Hepatic stellate cell (primary cell): ENCODE data around the gene ACP5.
"Not testable (repeated sequence)": the region's sequence is repeated elsewhere in the genome, so short reads cannot be mapped to it uniquely, and the experiment has no call there.

Source experiments
- DNase-seq: peaks from one replicate; pipeline ENCODE4 v3.0.0; 2011; ENCODE audit warnings: low spot score

Gene ACP5

GRCh38 chr19:11577451-11578257 is at the start of gene ACP5:
Gene ACP5 (minus strand): TSS chr19:11577645. CDS start chr19:11577317, 328 bp downstream.
- peak; percentile 47 for DNase-seq

DNA sequence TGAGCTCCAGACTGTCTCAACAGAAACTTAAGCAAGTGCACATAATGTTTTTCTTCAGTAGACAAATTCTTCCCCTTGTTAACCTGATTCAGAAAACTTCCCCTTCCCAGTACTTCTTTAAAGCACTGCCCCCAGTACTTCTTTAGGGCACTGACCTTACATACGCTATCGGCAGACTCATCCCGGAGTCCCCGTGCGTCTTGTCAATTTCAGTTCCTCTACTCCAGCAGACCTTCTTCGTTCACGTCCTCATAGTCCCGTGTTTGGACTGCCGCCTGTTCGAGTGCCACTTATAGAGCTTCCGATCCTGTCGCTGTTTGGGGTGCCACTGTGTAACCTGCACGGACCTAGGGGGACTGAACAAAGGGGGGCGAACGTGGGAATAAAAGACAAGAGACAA is 48.8 kb upstream of the ACP5 start:
- DNase-seq: no peak

GRCh38 chr19:11624069-11624463 is 46.6 kb upstream of the ACP5 start:
- DNase-seq: no peak

DNA sequence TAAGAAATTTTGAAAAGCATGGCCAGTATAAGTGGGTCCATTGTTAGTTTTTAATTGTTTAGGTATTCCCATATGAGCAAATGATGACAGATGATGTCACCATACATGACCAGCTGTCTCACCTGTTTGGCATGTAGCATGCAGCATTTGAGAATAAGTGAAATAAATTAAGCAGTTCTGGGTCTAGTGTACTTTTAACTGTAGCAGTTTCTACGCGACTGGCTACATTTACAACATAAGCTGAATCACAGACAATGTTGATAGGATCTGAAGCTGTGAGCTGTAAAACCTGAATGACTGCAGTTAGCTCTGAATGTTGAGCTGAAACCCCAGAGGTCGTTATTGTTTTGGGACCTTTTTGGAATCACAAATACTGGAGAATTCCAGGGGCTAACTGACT is 45.0 kb upstream of the ACP5 start:
- not testable (repeated sequence) for DNase-seq

DNA sequence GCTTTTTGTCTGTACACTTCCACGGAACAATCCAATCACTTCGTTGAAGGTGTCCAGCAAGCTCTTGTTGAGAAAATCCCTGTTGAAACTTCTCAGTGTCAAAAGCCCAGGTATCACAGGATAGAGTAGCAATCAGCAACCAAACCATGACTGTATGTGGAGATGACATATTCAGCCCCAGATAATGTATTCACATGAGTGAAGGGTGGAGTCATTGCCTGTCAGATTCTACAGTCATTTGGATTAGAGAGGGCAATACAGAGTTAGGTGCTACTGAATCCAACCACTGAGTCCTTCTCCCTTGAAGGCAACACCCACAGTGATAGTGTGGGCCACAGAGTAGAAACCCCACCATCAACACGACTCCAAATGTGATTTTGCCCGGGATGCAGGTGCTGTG is 43.1 kb upstream of the ACP5 start:
- no peak for DNase-seq

GRCh38 chr19:11617180-11618062 is 40.0 kb upstream of the ACP5 start:
- DNase-seq: no peak

- DNase-seq: no peak
Measured at GRCh38 chr19:11612816-11613511, 35.5 kb upstream of the ACP5 start.

DNA sequence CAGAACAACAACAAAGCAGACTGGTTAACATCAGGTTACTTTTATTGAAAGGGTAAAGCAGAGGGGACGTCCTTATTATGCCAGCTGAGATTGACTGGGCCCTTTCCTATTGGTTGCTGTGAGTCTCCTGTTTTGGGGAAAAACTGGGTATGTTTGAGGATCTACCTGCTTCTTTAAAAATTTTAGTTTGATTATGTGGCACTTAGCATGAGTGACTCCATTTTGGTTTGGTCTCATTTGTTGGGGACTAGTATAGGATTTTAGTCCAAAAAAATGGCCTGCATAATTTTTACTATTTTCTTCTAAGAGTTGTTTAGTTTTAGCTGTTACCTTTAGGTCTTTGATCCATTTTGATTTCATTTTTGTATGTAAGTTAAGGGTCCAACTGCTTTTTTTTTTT is 34.3 kb upstream of the ACP5 start:
- no peak for DNase-seq

DNA sequence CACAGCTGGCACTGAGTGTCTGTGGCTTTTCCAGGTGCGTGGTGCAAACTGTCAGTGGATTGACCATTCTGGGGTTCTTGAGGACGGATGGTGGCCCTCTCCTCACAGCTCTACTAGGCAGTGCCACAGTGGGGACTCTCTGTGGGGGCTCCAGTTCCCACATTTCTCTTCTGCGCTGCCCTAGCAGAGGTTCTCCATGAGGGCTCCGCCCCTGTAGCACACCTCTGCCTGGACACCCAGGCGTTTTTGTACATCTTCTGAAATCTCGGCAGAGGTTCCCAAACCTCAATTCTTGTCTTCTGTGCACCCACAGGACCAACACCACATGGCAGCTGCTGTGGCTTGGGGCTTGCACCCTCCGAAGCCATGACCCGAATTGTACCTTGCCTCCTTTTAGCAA is 29.0 kb upstream of the ACP5 start:
- DNase-seq: no peak

DNA sequence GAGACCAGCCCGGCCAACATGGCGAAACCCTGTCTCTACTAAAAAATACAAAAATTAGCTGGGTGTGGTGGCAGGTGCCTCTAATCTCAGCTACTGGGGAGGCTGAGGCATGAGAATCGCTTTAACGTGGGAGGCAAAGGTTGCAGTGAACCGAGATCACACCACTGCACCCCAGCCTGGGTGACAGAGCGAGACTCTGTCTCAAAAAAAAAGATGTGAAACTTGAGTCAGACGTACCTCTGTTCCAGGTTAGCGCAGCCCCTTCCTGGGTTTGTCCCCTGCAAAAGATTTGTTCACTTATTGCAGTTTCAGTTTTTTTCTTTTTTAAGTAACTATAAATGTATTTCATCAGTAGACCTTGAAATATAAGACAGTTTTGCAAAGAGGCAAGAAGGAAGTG is 22.3 kb upstream of the ACP5 start:
- not testable (repeated sequence) for DNase-seq

DNA sequence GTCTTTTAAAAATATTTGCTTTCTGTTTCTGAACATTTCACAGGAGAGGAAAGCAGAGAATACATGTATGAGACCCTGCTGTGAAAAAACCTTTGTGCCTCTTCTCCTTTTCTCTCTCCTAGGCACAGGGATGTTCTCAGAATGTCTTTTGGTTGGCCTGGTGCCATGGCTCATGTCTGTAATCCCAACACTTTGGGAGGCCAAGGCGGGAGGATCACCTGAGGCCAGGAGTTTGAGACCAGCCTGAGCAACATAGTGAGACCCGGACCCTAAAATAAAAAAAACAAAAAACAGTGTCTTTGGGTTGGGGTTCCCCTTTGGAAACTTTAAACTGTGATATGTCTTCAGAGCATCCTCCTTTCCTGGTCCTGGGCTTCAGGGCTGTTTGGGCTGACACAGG is 21.3 kb upstream of the ACP5 start:
- no peak for DNase-seq

DNA sequence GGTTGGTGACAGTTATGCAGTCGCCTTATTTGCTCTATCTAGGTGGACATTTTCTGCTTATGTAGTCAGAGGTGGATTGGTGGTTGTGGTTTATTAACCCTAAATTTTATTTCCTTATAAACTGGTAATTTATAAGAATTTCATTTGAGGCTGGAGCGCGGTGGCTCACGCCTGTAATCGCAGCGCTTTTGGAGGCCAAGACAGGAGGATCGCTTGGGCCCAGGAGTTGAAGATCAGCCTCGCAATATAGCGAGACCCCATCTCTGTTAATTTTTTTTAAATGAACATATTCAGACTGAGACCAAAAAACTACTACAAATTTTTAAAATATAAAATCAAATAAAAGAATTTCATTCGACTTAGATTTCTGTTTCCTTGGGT is 20.6 kb upstream of the ACP5 start:
- no peak for DNase-seq

- DNase-seq: peak; percentile 98
Measured at GRCh38 chr19:11597202-11598102, 20.0 kb upstream of the ACP5 start, which contains the start of gene ZNF627. Gene ZNF627 (plus strand): TSS chr19:11597483. CDS start chr19:11597628, 145 bp downstream.

GRCh38 chr19:11596156-11596555 is 18.7 kb upstream of the ACP5 start:
- DNase-seq: no peak

DNA sequence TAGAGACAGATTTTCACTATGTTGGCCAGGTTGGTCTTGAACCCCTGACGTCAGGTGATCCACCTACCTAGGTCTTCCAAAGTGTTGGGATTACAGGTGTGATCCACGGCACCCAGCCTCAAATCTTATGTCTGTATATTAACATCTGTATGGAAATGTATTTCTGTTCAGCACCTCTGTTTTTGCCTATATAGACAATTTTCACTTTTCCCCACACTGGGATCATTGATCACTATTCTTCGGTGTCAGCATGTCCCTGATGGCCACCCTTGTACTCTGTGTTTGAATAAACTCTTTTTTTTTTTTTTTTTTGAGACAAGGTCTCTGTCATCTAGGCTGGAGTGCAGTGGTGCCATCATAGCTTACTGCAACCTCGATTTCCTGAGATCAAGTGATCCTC is 16.6 kb upstream of the ACP5 start:
- no peak for DNase-seq

GRCh38 chr19:11587975-11588631 is 10.7 kb upstream of the ACP5 start:
- DNase-seq: no peak

DNA sequence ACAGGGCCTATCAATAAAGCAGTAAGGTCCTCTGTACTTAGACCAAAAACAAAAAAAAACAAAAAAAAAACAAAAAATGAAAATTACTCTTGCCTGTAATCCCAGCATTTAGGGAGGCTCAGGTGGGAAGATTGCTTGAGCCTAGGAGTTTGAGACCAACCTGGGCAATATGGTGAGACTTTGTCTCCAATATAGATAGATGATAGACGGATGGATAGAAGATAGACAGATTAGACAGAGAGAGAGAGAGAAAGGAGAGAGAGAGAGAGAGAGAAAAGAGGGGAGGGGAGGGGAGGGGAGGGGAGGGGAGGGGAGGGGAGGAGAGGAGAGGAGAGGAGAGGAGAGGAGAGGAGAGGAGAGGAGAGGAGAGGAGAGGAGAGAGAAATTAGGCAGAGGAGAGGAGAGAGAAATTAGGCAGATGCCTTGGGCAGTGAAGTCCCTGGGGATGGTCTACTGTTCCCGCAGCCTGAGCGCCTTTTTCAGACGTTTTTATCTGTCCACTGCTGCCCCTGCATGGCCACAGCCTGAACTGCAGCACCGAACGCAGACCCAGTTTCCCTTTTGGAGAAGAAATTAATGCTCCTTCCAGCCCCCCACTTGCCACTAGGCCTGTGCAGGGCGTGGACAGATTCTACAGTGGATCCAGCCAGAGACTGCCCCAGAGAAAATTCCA is 10.0 kb upstream of the ACP5 start:
- DNase-seq: peak; percentile 83

DNA sequence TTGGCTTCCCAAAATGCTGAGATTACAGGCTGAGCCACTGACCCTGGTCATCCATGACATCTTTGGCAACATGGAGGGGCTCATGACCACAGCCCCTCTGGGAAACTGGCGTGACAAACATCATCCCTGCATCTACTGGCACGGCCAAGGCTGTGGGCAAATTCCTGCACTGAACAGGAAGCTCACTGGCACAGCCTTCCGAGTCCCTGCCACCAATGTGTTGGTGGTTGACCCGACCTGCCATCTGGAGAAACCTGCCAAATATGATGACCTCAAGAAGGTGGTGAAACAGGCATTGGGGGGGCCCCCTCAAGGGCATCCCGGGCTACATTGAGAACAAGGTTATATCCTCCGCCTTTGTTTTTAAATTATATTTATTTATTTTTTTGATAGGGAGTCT is 8.9 kb upstream of the ACP5 start:
- no peak for DNase-seq

DNA sequence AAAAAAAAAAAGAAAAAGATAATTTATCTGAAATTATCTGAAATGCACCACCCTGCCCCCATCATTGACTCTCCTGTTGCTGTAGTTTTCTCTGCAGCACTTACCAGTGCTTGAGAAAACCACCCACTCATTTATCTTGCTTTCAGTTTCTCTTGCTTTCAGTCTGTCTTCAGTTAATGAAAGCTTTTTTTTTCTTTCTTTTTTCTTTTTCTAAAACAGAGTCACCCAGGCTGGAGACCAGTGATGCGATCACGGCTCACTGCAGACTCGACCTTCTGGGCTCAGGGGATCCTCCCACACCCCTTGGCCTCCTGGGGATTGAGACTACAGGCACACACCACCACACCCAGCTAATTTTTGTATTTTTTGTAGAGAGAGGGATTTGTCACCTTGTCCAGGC is 4.3 kb upstream of the ACP5 start:
- peak; percentile 47 for DNase-seq

DNA sequence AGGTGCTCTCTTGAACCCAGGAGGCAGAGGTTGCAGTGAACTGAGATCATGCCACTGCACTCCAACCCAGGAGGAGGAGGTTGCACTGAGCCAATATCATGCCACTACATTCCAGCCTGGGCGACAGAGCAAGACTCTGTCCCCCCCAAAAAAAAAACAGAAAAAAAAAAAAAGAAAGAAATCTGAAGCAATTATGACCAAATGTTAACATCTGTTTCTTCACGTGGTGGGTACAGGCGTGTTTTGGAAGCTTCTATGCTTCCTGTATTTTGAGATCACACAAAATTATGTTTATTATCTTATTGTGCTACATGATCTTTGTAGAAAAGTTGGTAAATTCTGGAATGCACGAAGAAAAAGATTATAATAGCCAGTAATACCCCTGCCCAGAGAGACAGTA is 2.7 kb upstream of the ACP5 start:
- DNase-seq: no peak
